ENCODE measurements around the gene COCH.
"Not testable (repeated sequence)": the region's sequence is repeated elsewhere in the genome, so short reads cannot be mapped to it uniquely, and the experiment has no call there.

Gene COCH

GRCh38 chr14:30876692-30877091, 2.3 kb downstream of the COCH start:
- DNase-seq: no peak

DNA sequence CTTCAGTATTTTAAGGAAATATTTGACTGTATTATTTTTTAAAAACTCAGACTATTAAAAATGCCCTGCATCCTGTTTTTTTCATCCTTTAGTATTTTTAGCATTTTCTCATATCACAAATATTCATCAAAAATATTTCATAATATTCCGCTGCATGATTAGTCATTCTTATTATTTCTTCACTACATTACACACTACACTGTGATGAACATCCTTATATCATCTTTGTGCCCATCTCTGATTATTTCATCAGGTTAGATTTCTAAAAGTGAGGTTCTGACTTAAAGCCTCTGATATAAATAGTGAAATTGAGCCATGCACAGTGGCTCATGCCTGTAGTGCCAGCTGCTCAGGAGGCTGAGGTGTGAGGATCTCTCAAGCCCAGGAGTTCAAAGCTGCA, 8.1 kb downstream of the COCH start:
- DNase-seq: no peak

DNA sequence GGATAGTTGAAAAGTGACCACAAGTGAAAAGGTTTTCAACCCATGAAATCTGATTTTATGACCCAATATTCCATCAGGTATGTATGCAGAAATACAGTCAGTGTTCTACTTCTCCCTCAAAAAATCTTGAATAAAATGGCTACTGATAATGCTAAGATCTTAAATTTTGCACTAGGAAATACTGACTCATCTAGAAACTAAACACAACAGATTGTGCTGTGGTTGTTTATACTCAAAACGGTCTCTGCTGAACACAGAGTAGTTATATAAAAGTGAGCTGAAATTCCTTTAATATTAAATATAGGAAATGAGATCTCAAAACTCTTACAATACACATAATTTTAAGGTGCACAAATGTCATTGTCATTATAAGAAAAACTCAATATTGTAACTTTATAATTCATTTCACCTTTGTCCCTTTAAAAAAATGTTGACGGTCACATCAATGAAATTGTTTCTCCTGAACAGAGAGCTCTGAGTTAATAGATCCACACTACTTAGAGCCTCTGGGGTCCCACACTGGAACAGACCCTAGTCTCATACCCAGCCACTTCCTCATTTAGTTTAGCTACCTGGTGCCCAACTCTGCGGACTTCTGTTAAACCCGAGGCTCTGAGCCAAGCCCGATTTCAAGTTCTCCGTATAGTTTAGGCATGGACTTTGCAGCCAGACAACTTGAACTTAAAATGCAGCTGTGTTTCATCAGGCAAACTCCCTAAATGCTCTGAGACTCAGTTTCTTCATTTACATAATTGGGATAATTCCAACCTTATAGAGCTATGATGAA, 9.3 kb downstream of the COCH start:
- no peak for DNase-seq

GRCh38 chr14:30884901-30885300, 10.5 kb downstream of the COCH start:
- no peak for DNase-seq

- DNase-seq: no peak
These were observed 11.7 kb downstream of the COCH start for GRCh38 chr14:30885840-30886740.

- DNase-seq: no peak
These were observed 14.3 kb downstream of the COCH start for GRCh38 chr14:30888480-30889243.

- no peak for DNase-seq
These were observed 14.9 kb downstream of the COCH start for GRCh38 chr14:30889244-30889594.

GRCh38 chr14:30893819-30894218, 19.5 kb downstream of the COCH start:
- DNase-seq: no peak

DNA sequence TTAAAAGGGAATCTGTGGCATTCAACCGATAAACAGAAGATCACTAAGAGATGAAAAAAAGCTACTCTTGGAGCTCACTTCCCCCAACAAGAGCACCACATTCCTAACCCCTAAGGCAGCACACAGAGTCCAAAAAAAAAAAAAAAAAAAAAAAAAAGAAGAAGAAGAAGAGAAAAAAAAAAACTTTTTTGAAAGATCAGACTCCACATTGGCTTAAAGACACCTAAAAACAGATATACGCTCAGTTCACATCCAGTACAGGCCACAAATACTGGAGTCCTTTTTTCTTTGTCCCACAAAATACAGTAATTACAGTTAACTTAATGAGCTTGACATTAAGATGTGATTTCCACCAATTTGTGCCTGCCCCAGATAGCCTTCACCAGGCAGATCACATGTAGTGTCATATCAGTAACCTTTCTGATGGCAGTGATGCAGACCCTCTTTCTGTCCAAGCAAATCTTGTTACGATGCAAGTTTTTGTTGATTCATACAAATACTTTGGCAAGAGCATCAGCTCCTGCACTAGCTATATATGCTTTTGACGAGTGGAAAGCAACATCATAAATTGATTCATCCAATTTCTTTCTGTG, 20.7 kb downstream of the COCH start:
- DNase-seq: no peak

- no peak for DNase-seq
These were observed 22.1 kb downstream of the COCH start for GRCh38 chr14:30896435-30896834.

GRCh38 chr14:30897121-30897520, 22.8 kb downstream of the COCH start:
- not testable (repeated sequence) for DNase-seq

- DNase-seq: no peak
These were observed 29.1 kb downstream of the COCH start for GRCh38 chr14:30903285-30904124.

DNA sequence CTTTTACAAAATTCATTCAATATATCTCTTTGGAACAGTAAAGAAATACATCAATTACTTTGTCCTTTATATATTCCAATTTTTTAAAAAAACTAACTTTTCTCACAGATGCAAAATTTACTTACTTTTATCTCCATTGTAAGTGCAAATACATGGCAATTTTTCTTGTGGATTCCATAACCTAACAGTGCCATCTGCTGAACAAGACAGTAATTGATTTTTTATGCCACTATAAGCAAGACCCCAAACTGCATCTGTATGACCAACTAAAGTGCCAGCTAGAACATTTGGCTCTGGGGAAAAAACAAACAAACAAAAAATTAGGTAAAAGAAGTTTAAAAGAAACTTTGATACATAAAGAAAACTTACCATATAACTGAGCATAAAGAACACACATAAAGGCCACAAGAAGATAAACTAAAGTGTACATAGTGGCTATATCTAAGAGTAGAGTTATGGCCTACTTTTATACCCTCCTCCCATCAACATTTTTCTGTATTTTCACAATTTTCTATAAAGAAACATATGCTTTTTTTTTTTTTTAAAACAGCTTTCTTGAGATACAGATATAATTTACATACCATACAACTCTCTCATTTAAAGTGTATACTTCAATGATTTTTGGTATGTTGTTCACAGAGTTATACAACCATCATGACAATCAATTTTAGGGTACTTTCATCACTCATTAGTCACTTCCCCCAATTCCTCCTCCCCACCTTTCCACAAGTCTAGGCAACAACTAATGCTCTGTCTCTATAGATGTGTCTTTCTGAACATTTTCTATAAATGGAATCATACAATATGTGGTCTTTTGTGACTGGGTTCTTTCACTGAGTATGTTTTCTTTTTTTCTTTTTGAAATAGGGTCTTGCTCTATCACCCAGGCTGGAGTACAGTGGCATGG, 32.6 kb downstream of the COCH start:
- DNase-seq: no peak

- no peak for DNase-seq
These were observed 33.3 kb downstream of the COCH start for GRCh38 chr14:30907659-30908057.

DNA sequence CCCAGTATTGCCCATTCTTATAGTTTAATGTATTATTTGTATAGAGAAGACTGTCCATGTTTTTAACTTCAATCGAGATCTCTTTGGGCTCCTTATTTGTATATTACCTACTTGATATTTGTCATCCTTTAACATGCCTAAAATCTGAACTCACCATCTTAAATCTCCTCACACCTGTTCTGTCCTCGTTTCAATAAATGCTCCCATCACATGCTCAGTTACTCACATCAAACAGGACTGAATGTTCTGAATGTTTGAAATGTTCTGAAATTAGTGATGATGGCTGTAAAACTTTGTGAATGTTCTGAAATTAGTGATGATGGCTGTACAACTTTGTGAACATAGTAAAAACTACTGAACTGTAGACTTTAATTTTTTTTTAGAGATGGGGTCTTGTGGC, 34.5 kb downstream of the COCH start:
- DNase-seq: no peak

DNA sequence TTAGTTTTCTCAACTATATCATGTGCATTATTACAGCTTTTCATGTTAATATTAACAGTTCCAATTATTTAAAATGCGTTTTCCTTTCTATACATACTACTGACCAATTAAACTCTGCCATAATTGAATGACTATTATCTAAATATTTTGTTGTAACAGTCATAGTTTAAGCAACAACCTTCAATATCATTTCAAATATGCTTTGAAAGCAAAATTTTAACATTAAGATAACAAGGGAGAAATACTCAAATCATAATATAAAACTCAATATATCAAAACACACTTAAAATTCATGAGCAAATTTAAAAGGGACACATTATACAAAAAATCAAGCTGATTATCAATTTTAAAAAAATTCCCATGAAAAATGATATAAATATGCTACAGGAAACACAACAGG, 40.5 kb downstream of the COCH start:
- no peak for DNase-seq

GRCh38 chr14:30915596-30915995, 41.2 kb downstream of the COCH start:
- no peak for DNase-seq

- DNase-seq: no peak
These were observed 46.9 kb downstream of the COCH start for GRCh38 chr14:30921305-30921704.

- no peak for DNase-seq
These were observed 47.4 kb downstream of the COCH start for GRCh38 chr14:30921788-30922187.

GRCh38 chr14:30925254-30925653, 50.9 kb downstream of the COCH start:
- DNase-seq: no peak

DNA sequence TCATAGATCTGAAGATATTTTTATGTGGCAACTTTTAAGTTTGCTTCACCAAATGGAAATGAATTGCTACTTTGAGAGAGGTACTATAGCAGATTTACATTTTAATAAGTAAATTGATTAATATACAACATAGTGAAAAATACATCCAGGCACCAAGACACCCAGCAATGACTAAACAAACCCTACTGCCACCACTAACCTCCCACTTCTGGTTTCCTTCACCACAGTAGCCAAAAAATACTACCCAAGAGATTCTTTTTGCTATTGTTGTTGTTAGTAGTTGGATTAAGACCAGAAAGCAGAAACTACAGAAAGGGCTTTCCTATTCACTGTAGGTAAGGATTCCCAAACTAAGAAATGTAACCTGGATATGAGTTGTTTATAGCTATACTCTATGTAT, 54.1 kb downstream of the COCH start:
- no peak for DNase-seq
